ENCODE results near the gene PPM1H.

The PPM1H gene

GRCh38 chr12:62749586-62749985 is 185.4 kb downstream of the PPM1H start:
- H3K4me3 ChIP-seq (replicated peaks; ENCODE audit: low read depth, low read length): no peak overlapping the region
- no peak for TF ChIP-seq CTCF (IDR thresholded peaks at IDR 0.05; ENCODE audit: low read depth, low read length, missing control alignments)
- no peak for DNase-seq (ENCODE audit: extremely low read depth, low read depth)

- H3K4me3 ChIP-seq (replicated peaks; ENCODE audit: low read depth, low read length): no peak overlapping the region
- TF ChIP-seq CTCF (IDR thresholded peaks at IDR 0.05; ENCODE audit: low read depth, low read length, missing control alignments): no peak
- no peak for DNase-seq (ENCODE audit: extremely low read depth, low read depth)
These were observed 185.9 kb downstream of the PPM1H start for GRCh38 chr12:62748941-62749468.

GRCh38 chr12:62744551-62744950 is 190.4 kb downstream of the PPM1H start:
- TF ChIP-seq CTCF (IDR thresholded peaks at IDR 0.05; ENCODE audit: low read depth, low read length, missing control alignments): no peak
- no peak overlapping the region for H3K4me3 ChIP-seq (replicated peaks; ENCODE audit: low read depth, low read length)
- no peak for DNase-seq (ENCODE audit: extremely low read depth, low read depth)

GRCh38 chr12:62739266-62740015 is 195.5 kb downstream of the PPM1H start:
- no peak overlapping the region for H3K4me3 ChIP-seq (replicated peaks; ENCODE audit: low read depth, low read length)
- DNase-seq (ENCODE audit: extremely low read depth, low read depth): no peak
- no peak for TF ChIP-seq CTCF (IDR thresholded peaks at IDR 0.05; ENCODE audit: low read depth, low read length, missing control alignments)

- no peak for DNase-seq (ENCODE audit: extremely low read depth, low read depth)
- no peak for TF ChIP-seq CTCF (IDR thresholded peaks at IDR 0.05; ENCODE audit: low read depth, low read length, missing control alignments)
- no peak overlapping the region for H3K4me3 ChIP-seq (replicated peaks; ENCODE audit: low read depth, low read length)
These were observed 196.3 kb downstream of the PPM1H start for GRCh38 chr12:62738616-62739015.

GRCh38 chr12:62738105-62738504 is 196.8 kb downstream of the PPM1H start:
- no peak for DNase-seq (ENCODE audit: extremely low read depth, low read depth)
- no peak overlapping the region for H3K4me3 ChIP-seq (replicated peaks; ENCODE audit: low read depth, low read length)
- TF ChIP-seq CTCF (IDR thresholded peaks at IDR 0.05; ENCODE audit: low read depth, low read length, missing control alignments): no peak

Measured in HFF-Myc (cell line).